Left ventricle myocardium inferior (tissue), 1 donor: Measurements from ENCODE around the gene MRAP. TPM values are rescaled to one million over a fixed set of nuclear protein-coding genes. Genes with fewer than 3 reads are reported as not detected.

Source experiments
- DNase-seq: peaks from one replicate; pipeline ENCODE4 v3.0.0-alpha.2; 2020
- H3K27ac ChIP-seq: fragments of 200-600 bp; replicated peaks from 2 replicates; pipeline ENCODE4 v1.8.0; 2021
- H3K27me3 ChIP-seq: fragments of 200-600 bp; 2 replicates; pipeline ENCODE4 v1.8.0; 2021; ENCODE audit warnings: low read depth
- H3K36me3 ChIP-seq: fragments of 200-600 bp; 2 replicates; pipeline ENCODE4 v1.8.0; 2021
- H3K4me1 ChIP-seq: fragments of 200-600 bp; 2 replicates; pipeline ENCODE4 v1.8.0; 2021
- H3K4me3 ChIP-seq: fragments of 200-600 bp; 2 replicates; pipeline ENCODE4 v1.8.0; 2021; ENCODE audit warnings: mild to moderate bottlenecking, moderate library complexity
- H3K9me3 ChIP-seq: fragments of 200-600 bp; replicated peaks from 2 replicates; pipeline ENCODE4 v1.8.0; 2021
- CTCF ChIP-seq: fragments of 200-600 bp; IDR thresholded peaks from 2 replicates; pipeline ENCODE4 v1.8.0; 2021; ENCODE audit warnings: antibody characterized with exemption, mild to moderate bottlenecking, borderline replicate concordance
- intact Hi-C: fragments of 100-400 bp; cut with micrococcal nuclease; formaldehyde crosslinking; loops from one replicate; pipeline ENCODE4 v1.11.0; 2022
- total RNA-seq: library from RNA; stranded (reverse); fragmentation: NEBNext Ultra II Directional; extraction: Animal tissue kit (Norgen Biotek cat#: 25700); gene quantifications from one replicate; pipeline ENCODE4 v1.2.1, GENCODE V29; 2021
- donor health status: DM: no; HTN: yes; CAD: no; lungs with severe emphysema.

Gene MRAP
- total RNA-seq, 1 donor from 2014 or later: not detected

DNA sequence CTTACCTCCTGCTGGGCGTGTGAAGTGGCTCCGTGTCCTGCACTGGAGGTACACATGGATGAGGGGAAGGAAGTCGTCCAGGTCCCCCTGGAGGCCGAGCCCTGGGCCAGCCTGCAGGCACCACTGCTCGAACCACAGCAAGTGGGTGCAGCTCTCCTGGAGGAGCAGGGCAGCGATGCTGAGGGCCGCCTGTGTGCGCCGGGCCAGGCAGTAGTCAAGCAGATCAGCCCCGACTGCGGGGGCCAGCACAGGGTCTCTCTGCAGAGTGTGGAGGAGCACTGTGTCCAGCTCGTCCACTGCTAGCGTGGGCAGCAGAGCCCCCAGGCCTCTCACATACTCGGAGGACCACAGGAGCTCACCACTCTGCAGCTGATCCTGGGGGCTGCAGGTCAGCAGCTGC, 48.3 kb downstream of the MRAP start:
- Histone ChIP-seq H3K36me3 (peaks cover 98% of the 10 kb centered on the region), H3K4me1 (no peaks in the 10 kb centered on the region), H3K27ac (no peak overlapping the region), H3K9me3 (peaks cover 11% of the 10 kb centered on the region), H3K27me3 (no peaks in the 10 kb centered on the region), H3K4me3 (no peak overlapping the region)
- DNase-seq: no peak
- intact Hi-C loops: no loop called here
- no peak for TF ChIP-seq CTCF

DNA sequence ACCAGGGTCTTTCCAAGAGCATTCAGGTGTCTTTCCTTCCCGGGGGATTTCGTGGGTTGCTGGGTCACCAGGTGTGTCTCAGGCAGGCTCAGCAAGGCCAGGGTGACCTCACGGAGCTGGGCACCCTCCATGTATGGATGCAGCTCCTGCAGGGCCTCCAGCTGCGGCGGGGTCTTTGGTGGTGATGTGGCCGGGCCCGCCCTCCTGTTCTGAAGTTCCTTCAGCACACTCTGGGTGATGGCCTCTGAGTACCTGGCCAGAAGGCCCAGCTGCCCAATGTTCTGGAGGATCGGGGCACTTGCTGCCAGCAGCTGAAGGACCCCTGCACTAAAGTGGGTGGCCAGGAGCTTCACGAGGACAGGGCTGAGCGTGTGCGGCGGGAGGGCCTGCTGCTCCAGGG, 48.7 kb downstream of the MRAP start:
- no peak for TF ChIP-seq CTCF
- H3K36me3 ChIP-seq: peaks cover 96% of the 10 kb centered on the region
- intact Hi-C loops: no loop called here
- DNase-seq: no peak
- H3K27ac ChIP-seq: no peak overlapping the region
- peaks cover 11% of the 10 kb centered on the region for H3K9me3 ChIP-seq
- H3K4me3 ChIP-seq: no peak overlapping the region
- H3K4me1 ChIP-seq: no peaks in the 10 kb centered on the region
- no peaks in the 10 kb centered on the region for H3K27me3 ChIP-seq

GRCh38 chr21:32347977-32348376, 49.3 kb downstream of the MRAP start:
- no peaks in the 10 kb centered on the region for H3K27me3 ChIP-seq
- H3K4me3 ChIP-seq: no peak overlapping the region
- H3K9me3 ChIP-seq: peaks cover 11% of the 10 kb centered on the region
- H3K4me1 ChIP-seq: no peaks in the 10 kb centered on the region
- H3K36me3 ChIP-seq: peaks cover 98% of the 10 kb centered on the region
- H3K27ac ChIP-seq: no peak overlapping the region
- intact Hi-C loops: no loop called here
- no peak for TF ChIP-seq CTCF
- DNase-seq: no peak

- Histone ChIP-seq H3K9me3 (peaks cover 9% of the 10 kb centered on the region), H3K4me3 (no peak overlapping the region), H3K36me3 (peaks cover 98% of the 10 kb centered on the region), H3K27ac (no peak overlapping the region), H3K4me1 (no peaks in the 10 kb centered on the region), H3K27me3 (no peaks in the 10 kb centered on the region)
- DNase-seq: no peak
- no peak for TF ChIP-seq CTCF
- intact Hi-C loops: no loop called here
Observed at GRCh38 chr21:32348604-32349332, 50.1 kb downstream of the MRAP start.

DNA sequence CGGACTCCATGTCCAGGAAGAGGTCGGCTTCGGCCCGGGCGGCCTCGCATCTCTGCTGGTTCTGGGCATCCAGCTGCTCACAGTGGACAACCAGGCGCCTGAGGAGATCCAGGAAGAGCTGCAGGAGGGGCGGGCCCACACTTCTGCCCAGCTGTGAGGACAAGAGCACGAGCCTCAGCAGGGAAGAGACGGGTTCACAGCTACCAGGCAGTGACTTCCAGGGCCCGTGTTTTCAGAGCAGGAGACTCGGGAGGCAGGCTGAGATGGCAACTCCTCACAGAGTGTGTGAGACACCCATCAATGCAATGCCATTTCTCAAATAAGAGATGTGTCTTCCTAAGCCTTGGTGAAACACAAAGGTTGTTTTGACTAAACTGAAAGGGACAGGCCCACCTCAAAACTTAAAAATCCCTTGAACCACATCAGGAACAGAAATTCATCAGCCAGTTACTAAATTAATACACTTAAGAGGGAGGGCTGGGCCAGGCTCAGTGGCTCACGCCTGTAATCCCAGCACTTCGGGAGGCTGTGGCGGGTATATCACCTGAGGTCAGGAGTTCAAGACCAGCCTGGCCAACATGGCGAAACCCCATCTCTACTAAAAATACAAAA, 50.8 kb downstream of the MRAP start:
- intact Hi-C loops: no loop called here
- Histone ChIP-seq H3K9me3 (peaks cover 3% of the 10 kb centered on the region), H3K4me3 (no peak overlapping the region), H3K27me3 (no peaks in the 10 kb centered on the region), H3K27ac (no peak overlapping the region), H3K4me1 (no peaks in the 10 kb centered on the region), H3K36me3 (peaks cover 98% of the 10 kb centered on the region)
- TF ChIP-seq CTCF: no peak
- no peak for DNase-seq
